ENCODE measurements around the gene RPL4.

DNA sequence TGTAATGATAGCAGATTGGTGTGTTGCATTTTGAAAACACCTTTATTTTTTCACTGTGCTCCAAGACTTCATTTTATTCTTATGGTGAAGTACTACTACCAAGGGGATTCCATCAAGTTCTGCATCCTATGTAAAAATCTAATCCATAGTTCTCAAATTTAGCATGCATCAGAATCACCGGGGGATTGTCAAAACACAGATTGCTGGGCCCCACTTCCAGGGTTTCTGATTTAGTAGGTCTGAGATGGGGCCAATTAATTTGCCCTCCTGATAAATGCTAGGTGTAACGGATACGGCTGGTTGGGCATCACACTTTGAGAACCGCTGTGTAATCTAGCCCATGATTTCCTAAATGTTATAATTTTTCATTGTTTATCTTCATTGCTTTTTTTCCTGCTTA, 1.2 kb upstream of the RPL4 start:
- TF ChIP-seq EZH2 (IDR thresholded peaks at IDR 0.05; ENCODE audit: borderline replicate concordance, control insufficient read depth, low read depth, low read length) (no peak), ZZZ3 (IDR thresholded peaks at IDR 0.05; ENCODE audit: control insufficient read depth, insufficient read length, low read depth) (no peak), CTCF (IDR thresholded peaks at IDR 0.05 in 2 of 3, conservative IDR thresholded peaks at IDR 0.05 in 1 of 3; ENCODE audit: control insufficient read depth in 2 of 3, extremely low read depth in 1 of 3, insufficient read depth in 1 of 3, low read depth in 3 of 3, low read length in 3 of 3) (no peak), POLR2A (IDR thresholded peaks at IDR 0.05; ENCODE audit: low read depth, low read length) (no peak), FOXK2 (IDR thresholded peaks at IDR 0.05) (no peak), TAF1 (IDR thresholded peaks at IDR 0.05; ENCODE audit: borderline replicate concordance, low read depth, low read length) (no peak)

Data from GM12878 (cell line).